ENCODE measurements around the gene GATD1. TPM values are rescaled to one million over a fixed set of nuclear protein-coding genes. Genes with fewer than 3 reads are reported as not detected.

GATD1 gene
- total RNA-seq, 4 donors from 2014 or later: 28.0 to 239 (median 38.4) TPM

- DNase-seq: no peak
- Histone ChIP-seq H3K27ac (no peak overlapping the region), H3K27me3 (no peaks in the 10 kb centered on the region), H3K4me3 (no peak overlapping the region), H3K4me1 (peaks cover 10 to 39% (median 28%) of the 10 kb centered on the region in 4 donors), H3K36me3 (no peaks in the 10 kb centered on the region), H3K9me3 (no peaks in the 10 kb centered on the region)
- in situ Hi-C loops (cut with MboI; ENCODE audit: low pct_ligation_motif_present in 1 of 4, low pct_unique_long_range_greater_than_20kb in 1 of 4, low sequenced_read_pairs in 3 of 4): no loop called here
- intact Hi-C loops (cut with DNase I; ENCODE audit: low total_unique reads): no loop called here
- TF ChIP-seq EP300 (IDR thresholded peaks at IDR 0.05; ENCODE audit: low read depth) (no peak), POLR2AphosphoS5 (IDR thresholded peaks at IDR 0.05) (no peak), CTCF (IDR thresholded peaks at IDR 0.05) (no peak), POLR2A (IDR thresholded peaks at IDR 0.05) (no peak)
- 52 to 67% methylated on average over 2 of the region's 2 CpGs for WGBS, 2 donors (ENCODE audit: low coverage in 1 of 2)
Observed at GRCh38 chr11:749731-750130, 27.6 kb downstream of the GATD1 start.

GRCh38 chr11:748007-748359 lies 29.3 kb downstream of the GATD1 start:
- Histone ChIP-seq H3K9me3 (no peaks in the 10 kb centered on the region), H3K4me3 (peak overlapping the region; percentile 85 to 96 (median 88)), H3K27me3 (no peaks in the 10 kb centered on the region), H3K27ac (peak overlapping the region; percentile 84 to 90 (median 90)), H3K36me3 (no peaks in the 10 kb centered on the region), H3K4me1 (peaks cover 10 to 39% (median 28%) of the 10 kb centered on the region in 4 donors)
- intact Hi-C loops (cut with DNase I; ENCODE audit: low total_unique reads): no loop called here
- DNase-seq: peak; percentile 22
- WGBS, 2 donors (ENCODE audit: low coverage in 1 of 2): 0 to 3% methylated on average over 3 to 14 of the region's 18 CpGs
- TF ChIP-seq CTCF (IDR thresholded peaks at IDR 0.05): no peak
- no peak for TF ChIP-seq POLR2AphosphoS5 (IDR thresholded peaks at IDR 0.05)
- no peak for TF ChIP-seq POLR2A (IDR thresholded peaks at IDR 0.05)
- TF ChIP-seq EP300 (IDR thresholded peaks at IDR 0.05; ENCODE audit: low read depth): no peak
- in situ Hi-C loops (cut with MboI; ENCODE audit: low pct_ligation_motif_present in 1 of 4, low pct_unique_long_range_greater_than_20kb in 1 of 4, low sequenced_read_pairs in 3 of 4): no loop called here

- peaks cover 10 to 39% (median 28%) of the 10 kb centered on the region in 4 donors for H3K4me1 ChIP-seq
- no peaks in the 10 kb centered on the region for H3K36me3 ChIP-seq
- H3K27me3 ChIP-seq: no peaks in the 10 kb centered on the region
- TF ChIP-seq POLR2AphosphoS5 (IDR thresholded peaks at IDR 0.05): peak; percentile 60 to 83 (median 83)
- TF ChIP-seq EP300 (IDR thresholded peaks at IDR 0.05; ENCODE audit: low read depth): no peak
- peak; percentile 50 for TF ChIP-seq POLR2A (IDR thresholded peaks at IDR 0.05)
- peak in 2 of 5 experiments; percentile 8 to 33 for TF ChIP-seq CTCF (IDR thresholded peaks at IDR 0.05)
- peak within 1 kb of the TSS; percentile 85 to 96 (median 88) for H3K4me3 ChIP-seq
- H3K9me3 ChIP-seq: no peaks in the 10 kb centered on the region
- in situ Hi-C loops (cut with MboI; ENCODE audit: low pct_ligation_motif_present in 1 of 4, low pct_unique_long_range_greater_than_20kb in 1 of 4, low sequenced_read_pairs in 3 of 4): no loop called here
- intact Hi-C loops (cut with DNase I; ENCODE audit: low total_unique reads): no loop called here
- WGBS, 2 donors (ENCODE audit: low coverage in 1 of 2): 1% methylated on average over 42 of the region's 112 CpGs; no CpG with 5 or more reads in 1 of the 2 donors
- H3K27ac ChIP-seq: peak within 1 kb of the TSS; percentile 84 to 90 (median 90)
- DNase-seq: peak; percentile 94
Observed at GRCh38 chr11:747158-748006, 29.9 kb downstream of the GATD1 start, which contains the start of gene TALDO1. TSS of gene TALDO1 (plus strand) at chr11:747464. CDS start at chr11:747482, 18 bp downstream.

GRCh38 chr11:746289-747157 lies 30.8 kb downstream of the GATD1 start:
- peak overlapping the region; percentile 45 to 96 (median 88) for H3K4me3 ChIP-seq
- intact Hi-C loops (cut with DNase I; ENCODE audit: low total_unique reads) (no loop called here), in situ Hi-C loops (cut with MboI; ENCODE audit: low pct_ligation_motif_present in 1 of 4, low pct_unique_long_range_greater_than_20kb in 1 of 4, low sequenced_read_pairs in 3 of 4) (no loop called here)
- TF ChIP-seq CTCF (IDR thresholded peaks at IDR 0.05) (no peak), POLR2A (IDR thresholded peaks at IDR 0.05) (no peak), EP300 (IDR thresholded peaks at IDR 0.05; ENCODE audit: low read depth) (no peak), POLR2AphosphoS5 (IDR thresholded peaks at IDR 0.05) (no peak)
- WGBS, 2 donors (ENCODE audit: low coverage in 1 of 2): 39 to 85% methylated on average over 10 to 31 of the region's 46 CpGs
- peaks cover 10 to 39% (median 28%) of the 10 kb centered on the region in 4 donors for H3K4me1 ChIP-seq
- no peak for DNase-seq
- H3K27ac ChIP-seq: peak overlapping the region; percentile 84 to 90 (median 90)
- no peaks in the 10 kb centered on the region for H3K36me3 ChIP-seq
- H3K27me3 ChIP-seq: no peaks in the 10 kb centered on the region
- no peaks in the 10 kb centered on the region for H3K9me3 ChIP-seq
